ENCODE results near the gene TMPRSS4. TPM values are rescaled to one million over a fixed set of nuclear protein-coding genes. Genes with fewer than 3 reads are reported as not detected.

TMPRSS4 gene
- total and polyA plus RNA-seq, 4 donors = 4.8 to 10.1 (median 8.7) TPM

- no peak overlapping the region for H3K9ac ChIP-seq (ENCODE audit: insufficient read depth in 1 of 2, low read length in 2 of 2)
- H3K36me3 ChIP-seq (ENCODE audit: control insufficient read depth in 4 of 4, insufficient read depth in 4 of 4, low read length in 4 of 4) = no peaks in the 10 kb centered on the region
- H3K4me3 ChIP-seq = no peak overlapping the region
- H3K9me3 ChIP-seq (ENCODE audit: control insufficient read depth in 4 of 4, insufficient read depth in 3 of 4, low read length in 3 of 4) = no peaks in the 10 kb centered on the region
- WGBS, 2 donors = 78 to 85% methylated on average over 13 of the region's 13 CpGs
- TF ChIP-seq CTCF (IDR thresholded peaks at IDR 0.05; ENCODE audit: control extremely low read depth, extremely low read depth) = no peak
- ATAC-seq (ENCODE audit: insufficient read depth, low FRiP score) (no peak), DNase-seq (no peak)
- no peak overlapping the region for H3K27ac ChIP-seq (ENCODE audit: low read depth in 1 of 2, low read length in 1 of 2)
- H3K27me3 ChIP-seq (ENCODE audit: control insufficient read depth in 3 of 3, insufficient read depth in 3 of 3, low read length in 2 of 3) = peaks cover 0 to 2% (median 0%) of the 10 kb centered on the region in 3 donors
- H3K4me1 ChIP-seq (ENCODE audit: control insufficient read depth in 5 of 5, insufficient read depth in 5 of 5, low read length in 5 of 5) = no peaks in the 10 kb centered on the region
These were observed 24.2 kb upstream of the TMPRSS4 start for GRCh38 chr11:118052581-118053206.

GRCh38 chr11:118054712-118055640 is 21.9 kb upstream of the TMPRSS4 start:
- ATAC-seq (ENCODE audit: insufficient read depth, low FRiP score) = no peak
- Histone ChIP-seq H3K27me3 (ENCODE audit: control insufficient read depth in 3 of 3, insufficient read depth in 3 of 3, low read length in 2 of 3) (no peaks in the 10 kb centered on the region), H3K36me3 (ENCODE audit: control insufficient read depth in 4 of 4, insufficient read depth in 4 of 4, low read length in 4 of 4) (no peaks in the 10 kb centered on the region), H3K4me3 (no peak overlapping the region), H3K9ac (ENCODE audit: insufficient read depth in 1 of 2, low read length in 2 of 2) (no peak overlapping the region), H3K9me3 (ENCODE audit: control insufficient read depth in 4 of 4, insufficient read depth in 3 of 4, low read length in 3 of 4) (no peaks in the 10 kb centered on the region), H3K4me1 (ENCODE audit: control insufficient read depth in 5 of 5, insufficient read depth in 5 of 5, low read length in 5 of 5) (no peaks in the 10 kb centered on the region), H3K27ac (ENCODE audit: low read depth in 1 of 2, low read length in 1 of 2) (no peak overlapping the region)
- TF ChIP-seq CTCF (IDR thresholded peaks at IDR 0.05; ENCODE audit: control extremely low read depth, extremely low read depth) = no peak
- DNase-seq = peak in 2 of 3 donors; percentile 20 to 31
- WGBS, 2 donors = 76 to 89% methylated on average over 12 of the region's 12 CpGs

- ATAC-seq (ENCODE audit: insufficient read depth, low FRiP score) (no peak), DNase-seq (no peak)
- Histone ChIP-seq H3K27ac (ENCODE audit: low read depth in 1 of 2, low read length in 1 of 2) (no peak overlapping the region), H3K36me3 (ENCODE audit: control insufficient read depth in 4 of 4, insufficient read depth in 4 of 4, low read length in 4 of 4) (no peaks in the 10 kb centered on the region), H3K9ac (ENCODE audit: insufficient read depth in 1 of 2, low read length in 2 of 2) (no peak overlapping the region), H3K27me3 (ENCODE audit: control insufficient read depth in 3 of 3, insufficient read depth in 3 of 3, low read length in 2 of 3) (no peaks in the 10 kb centered on the region), H3K4me3 (no peak overlapping the region), H3K4me1 (ENCODE audit: control insufficient read depth in 5 of 5, insufficient read depth in 5 of 5, low read length in 5 of 5) (no peaks in the 10 kb centered on the region), H3K9me3 (ENCODE audit: control insufficient read depth in 4 of 4, insufficient read depth in 3 of 4, low read length in 3 of 4) (no peaks in the 10 kb centered on the region)
- 98% methylated on average over 7 of the region's 7 CpGs for WGBS, 2 donors
- no peak for TF ChIP-seq CTCF (IDR thresholded peaks at IDR 0.05; ENCODE audit: control extremely low read depth, extremely low read depth)
These were observed 20.9 kb upstream of the TMPRSS4 start for GRCh38 chr11:118055966-118056365.
